Measurements from ENCODE around the gene NACC1.

Gene NACC1

GRCh38 chr19:13150187-13150930, 32.3 kb downstream of the NACC1 start, which contains the start of the genes IER2 and STX10:
IER2 (plus strand) TSS chr19:13150411; CDS start chr19:13153187, 2,776 bp downstream.
STX10 (minus strand) TSS chr19:13150375; CDS start chr19:13150173, 202 bp downstream.
- no peaks in the 10 kb centered on the region for H3K9me3 ChIP-seq (replicated peaks in 1 of 2; ENCODE audit: control insufficient read depth in 2 of 2, insufficient read depth in 1 of 2, low read depth in 1 of 2, low read length in 2 of 2)
- H2AFZ ChIP-seq (ENCODE audit: low read length) = peak within 1 kb of the TSS; percentile 94
- H3K4me2 ChIP-seq (ENCODE audit: insufficient read depth, low read length, poor library complexity, severe bottlenecking) = peak within 1 kb of the TSS; percentile 84
- H3K4ac ChIP-seq (ENCODE audit: low read length) = peak within 1 kb of the TSS; percentile 53
- DNase-seq (ENCODE audit: low spot score) = peak; percentile 80
- H3K79me1 ChIP-seq (ENCODE audit: low read depth, low read length) = peaks cover 13% of the 10 kb centered on the region
- H3K27ac ChIP-seq (replicated peaks; ENCODE audit: low read length) = peak within 1 kb of the TSS; percentile 81
- H3K36me3 ChIP-seq (replicated peaks in 1 of 2; ENCODE audit: control insufficient read depth in 2 of 2, insufficient read depth in 2 of 2, low read length in 2 of 2) = peaks cover 0 to 14% of the 10 kb centered on the region in 2 donors
- H3K23ac ChIP-seq (ENCODE audit: low read depth, low read length, poor library complexity) = peak within 1 kb of the TSS; percentile 92
- H3K4me3 ChIP-seq (ENCODE audit: low read length in 2 of 2) = peak within 1 kb of the TSS; percentile 69 to 94
- peak within 1 kb of the TSS; percentile 99 for H2AK5ac ChIP-seq (ENCODE audit: low read depth, low read length)
- whole genome bisulfite sequencing, 2 donors (ENCODE audit: extremely low coverage in 2 of 2, insufficient read length in 2 of 2, insufficient replicate concordance in 1 of 2) = no CpG with 5 or more reads among the region's 51 CpGs
- peak within 1 kb of the TSS; percentile 2 for H2BK12ac ChIP-seq (ENCODE audit: low read length)
- peak within 1 kb of the TSS; percentile 83 for H2BK15ac ChIP-seq (ENCODE audit: low read length)
- no peaks in the 10 kb centered on the region for H3K27me3 ChIP-seq (ENCODE audit: control insufficient read depth in 3 of 3, insufficient read depth in 3 of 3, low read depth in 1 of 3, low read length in 3 of 3)
- no peak within 1 kb of the TSS for H4K91ac ChIP-seq (ENCODE audit: low read depth, low read length, poor library complexity)
- H2BK120ac ChIP-seq (ENCODE audit: low read depth, low read length) = peak within 1 kb of the TSS; percentile 38
- peaks cover 3 to 6% of the 10 kb centered on the region in 2 donors for H3K4me1 ChIP-seq (ENCODE audit: control insufficient read depth in 2 of 2, insufficient read depth in 1 of 2, low read depth in 1 of 2, low read length in 2 of 2)
- peak within 1 kb of the TSS; percentile 75 for H3K14ac ChIP-seq (ENCODE audit: low read length)
- peak within 1 kb of the TSS; percentile 95 for H2BK5ac ChIP-seq (ENCODE audit: low read length)
- H3K9ac ChIP-seq (ENCODE audit: low read depth, low read length, poor library complexity) = peak within 1 kb of the TSS; percentile 97
- peak within 1 kb of the TSS; percentile 96 for H3K18ac ChIP-seq (ENCODE audit: low read length)
- no peak within 1 kb of the TSS for H4K8ac ChIP-seq (ENCODE audit: low read depth, low read length)

GRCh38 chr19:13150931-13151604, 33.0 kb downstream of the NACC1 start:
- H3K23ac ChIP-seq (ENCODE audit: low read depth, low read length, poor library complexity) = peak overlapping the region; percentile 60
- peak overlapping the region; percentile 81 for H3K27ac ChIP-seq (replicated peaks; ENCODE audit: low read length)
- DNase-seq (ENCODE audit: low spot score) = peak; percentile 42
- peak overlapping the region; percentile 94 for H2AFZ ChIP-seq (ENCODE audit: low read length)
- no CpG with 5 or more reads among the region's 34 CpGs for WGBS, 2 donors (ENCODE audit: extremely low coverage in 2 of 2, insufficient read length in 2 of 2, insufficient replicate concordance in 1 of 2)
- H2BK12ac ChIP-seq (ENCODE audit: low read length) = no peak overlapping the region
- peaks cover 0 to 13% of the 10 kb centered on the region in 2 donors for H3K36me3 ChIP-seq (replicated peaks in 1 of 2; ENCODE audit: control insufficient read depth in 2 of 2, insufficient read depth in 2 of 2, low read length in 2 of 2)
- peak overlapping the region; percentile 53 for H3K4ac ChIP-seq (ENCODE audit: low read length)
- peak overlapping the region; percentile 97 for H3K9ac ChIP-seq (ENCODE audit: low read depth, low read length, poor library complexity)
- H3K18ac ChIP-seq (ENCODE audit: low read length) = peak overlapping the region; percentile 96
- H2AK5ac ChIP-seq (ENCODE audit: low read depth, low read length) = peak overlapping the region; percentile 99
- peaks cover 5 to 9% of the 10 kb centered on the region in 2 donors for H3K4me1 ChIP-seq (ENCODE audit: control insufficient read depth in 2 of 2, insufficient read depth in 1 of 2, low read depth in 1 of 2, low read length in 2 of 2)
- peak overlapping the region; percentile 95 for H2BK5ac ChIP-seq (ENCODE audit: low read length)
- H3K79me1 ChIP-seq (ENCODE audit: low read depth, low read length) = peaks cover 13% of the 10 kb centered on the region
- no peak overlapping the region for H4K91ac ChIP-seq (ENCODE audit: low read depth, low read length, poor library complexity)
- peak overlapping the region; percentile 84 for H3K4me2 ChIP-seq (ENCODE audit: insufficient read depth, low read length, poor library complexity, severe bottlenecking)
- peak overlapping the region; percentile 72 for H3K14ac ChIP-seq (ENCODE audit: low read length)
- no peaks in the 10 kb centered on the region for H3K9me3 ChIP-seq (replicated peaks in 1 of 2; ENCODE audit: control insufficient read depth in 2 of 2, insufficient read depth in 1 of 2, low read depth in 1 of 2, low read length in 2 of 2)
- H4K8ac ChIP-seq (ENCODE audit: low read depth, low read length) = no peak overlapping the region
- peak overlapping the region; percentile 69 to 94 for H3K4me3 ChIP-seq (ENCODE audit: low read length in 2 of 2)
- no peaks in the 10 kb centered on the region for H3K27me3 ChIP-seq (ENCODE audit: control insufficient read depth in 3 of 3, insufficient read depth in 3 of 3, low read depth in 1 of 3, low read length in 3 of 3)
- H2BK120ac ChIP-seq (ENCODE audit: low read depth, low read length) = peak overlapping the region; percentile 38
- H2BK15ac ChIP-seq (ENCODE audit: low read length) = peak overlapping the region; percentile 83

GRCh38 chr19:13151605-13152355, 33.7 kb downstream of the NACC1 start:
- Histone ChIP-seq H4K8ac (ENCODE audit: low read depth, low read length) (no peak overlapping the region), H3K23ac (ENCODE audit: low read depth, low read length, poor library complexity) (peak overlapping the region; percentile 87), H3K4ac (ENCODE audit: low read length) (no peak overlapping the region), H3K36me3 (replicated peaks in 1 of 2; ENCODE audit: control insufficient read depth in 2 of 2, insufficient read depth in 2 of 2, low read length in 2 of 2) (peaks cover 0 to 13% of the 10 kb centered on the region in 2 donors), H3K27ac (replicated peaks; ENCODE audit: low read length) (peak overlapping the region; percentile 98), H2BK15ac (ENCODE audit: low read length) (peak overlapping the region; percentile 60), H3K9ac (ENCODE audit: low read depth, low read length, poor library complexity) (peak overlapping the region; percentile 97), H2BK120ac (ENCODE audit: low read depth, low read length) (no peak overlapping the region), H3K79me1 (ENCODE audit: low read depth, low read length) (peaks cover 13% of the 10 kb centered on the region), H2AFZ (ENCODE audit: low read length) (peak overlapping the region; percentile 85), H2BK12ac (ENCODE audit: low read length) (peak overlapping the region; percentile 43), H3K14ac (ENCODE audit: low read length) (no peak overlapping the region), H3K9me3 (replicated peaks in 1 of 2; ENCODE audit: control insufficient read depth in 2 of 2, insufficient read depth in 1 of 2, low read depth in 1 of 2, low read length in 2 of 2) (no peaks in the 10 kb centered on the region), H3K18ac (ENCODE audit: low read length) (peak overlapping the region; percentile 96), H4K91ac (ENCODE audit: low read depth, low read length, poor library complexity) (no peak overlapping the region), H3K4me1 (ENCODE audit: control insufficient read depth in 2 of 2, insufficient read depth in 1 of 2, low read depth in 1 of 2, low read length in 2 of 2) (peaks cover 9 to 11% of the 10 kb centered on the region in 2 donors), H3K4me2 (ENCODE audit: insufficient read depth, low read length, poor library complexity, severe bottlenecking) (peak overlapping the region; percentile 84), H3K27me3 (ENCODE audit: control insufficient read depth in 3 of 3, insufficient read depth in 3 of 3, low read depth in 1 of 3, low read length in 3 of 3) (no peaks in the 10 kb centered on the region), H2BK5ac (ENCODE audit: low read length) (peak overlapping the region; percentile 98), H2AK5ac (ENCODE audit: low read depth, low read length) (peak overlapping the region; percentile 7), H3K4me3 (ENCODE audit: low read length in 2 of 2) (peak overlapping the region; percentile 94)
- WGBS, 2 donors (ENCODE audit: extremely low coverage in 2 of 2, insufficient read length in 2 of 2, insufficient replicate concordance in 1 of 2) = no CpG with 5 or more reads among the region's 71 CpGs
- peak; percentile 97 for DNase-seq (ENCODE audit: low spot score)

All from neuronal stem cell (in vitro differentiated cells).